GM18868 (cell line): Measurements from ENCODE around the gene VDAC1.
"Not testable (repeated sequence)": the region's sequence is repeated elsewhere in the genome, so short reads cannot be mapped to it uniquely, and the experiment has no call there.

Source experiments
- ATAC-seq: cut with Tn5 transposase; IDR thresholded peaks from one replicate; pipeline ENCODE4 v1.9.1; 2021; ENCODE audit warnings: mild to moderate bottlenecking, moderate library complexity; ENCODE audit not compliant: unreplicated experiment

Gene VDAC1

DNA sequence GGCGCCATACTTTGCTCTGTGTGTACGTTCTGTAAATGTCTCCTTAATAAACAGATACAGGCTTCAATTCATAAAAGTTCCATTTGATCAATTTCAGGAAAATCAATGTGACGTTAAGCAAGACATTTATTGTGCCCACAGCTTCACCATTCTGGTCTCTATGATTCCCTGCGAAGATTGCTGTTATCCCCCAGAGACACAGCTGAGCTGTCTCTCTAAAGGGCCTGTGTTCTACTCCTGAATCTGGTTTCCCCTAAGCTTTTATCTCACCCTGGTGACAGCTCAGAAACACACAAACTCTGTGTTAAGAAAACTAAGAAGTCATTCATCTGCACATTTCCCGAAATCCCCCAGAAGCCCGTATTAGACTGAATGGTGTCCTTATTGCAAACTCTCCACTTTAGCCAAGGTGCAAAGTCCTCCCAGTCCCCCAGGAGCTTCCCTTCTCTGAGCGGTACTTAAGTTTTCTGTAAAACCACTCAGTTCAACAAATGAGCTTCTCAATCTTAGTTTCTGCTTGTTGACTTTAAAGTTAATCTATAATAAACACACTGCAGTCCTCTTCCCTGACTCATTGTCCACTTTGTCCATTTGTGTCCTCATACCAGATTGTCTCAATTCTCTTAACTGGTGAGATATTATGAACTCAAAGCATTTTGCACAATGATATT lies 35.0 kb downstream of the VDAC1 start:
- ATAC-seq = peak; percentile 27

DNA sequence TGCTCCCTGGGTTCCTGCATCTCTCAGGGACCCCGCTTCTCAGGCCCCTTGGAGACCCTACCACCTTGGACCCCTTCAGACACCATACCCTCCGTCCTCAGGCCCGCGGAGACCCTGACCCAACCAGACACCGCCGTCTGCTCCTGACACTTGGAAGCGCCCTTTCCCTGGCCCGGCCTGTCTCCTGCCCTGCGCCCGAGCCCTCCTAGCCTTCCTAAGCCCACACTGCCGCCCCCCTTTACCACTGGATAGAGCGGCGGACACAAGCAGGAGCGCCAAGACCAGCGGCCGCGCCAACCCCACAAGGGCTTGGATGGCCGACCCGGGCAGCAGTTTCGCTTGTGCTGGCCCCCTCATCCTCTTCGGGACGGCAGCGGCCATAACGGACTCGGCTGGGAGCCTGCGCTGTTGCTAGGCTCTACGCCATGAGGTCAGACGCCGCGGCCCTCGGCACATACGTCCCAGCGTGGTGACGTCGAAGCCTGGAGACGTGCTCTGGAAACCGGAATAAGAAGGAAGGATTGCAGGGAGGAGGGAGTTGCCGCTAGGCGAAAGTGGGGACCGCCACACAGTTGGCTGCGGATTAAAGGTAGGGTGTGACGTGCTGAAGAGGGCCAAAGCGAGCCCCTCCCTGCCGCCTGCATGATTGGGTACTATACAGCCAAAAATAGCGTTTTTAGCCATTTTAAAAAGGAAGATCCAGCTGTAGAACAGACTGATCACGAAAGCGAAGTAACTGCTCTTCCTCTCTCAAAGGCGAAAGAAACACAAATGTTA lies 36.4 kb downstream of the VDAC1 start, which contains the start of gene C5orf15:
C5orf15 (minus strand) TSS at position 422 of the 777 bp plus-strand sequence; CDS start at position 381, 41 bp downstream.
- peak; percentile 94 for ATAC-seq

GRCh38 chr5:133967698-133968203 lies 37.0 kb downstream of the VDAC1 start:
- peak; percentile 7 for ATAC-seq

- ATAC-seq = no peak
These were observed 37.7 kb downstream of the VDAC1 start for GRCh38 chr5:133967124-133967523.

GRCh38 chr5:133966090-133966489 lies 38.7 kb downstream of the VDAC1 start:
- ATAC-seq = no peak

- no peak for ATAC-seq
These were observed 41.2 kb downstream of the VDAC1 start for GRCh38 chr5:133963493-133964128.

- ATAC-seq = no peak
These were observed 41.8 kb downstream of the VDAC1 start for GRCh38 chr5:133962801-133963476.

GRCh38 chr5:133962131-133962530 lies 42.6 kb downstream of the VDAC1 start:
- no peak for ATAC-seq

- no peak for ATAC-seq
These were observed 45.1 kb downstream of the VDAC1 start for GRCh38 chr5:133959643-133960042.

- peak; percentile 75 for ATAC-seq
These were observed 47.2 kb downstream of the VDAC1 start for GRCh38 chr5:133957591-133957990.

DNA sequence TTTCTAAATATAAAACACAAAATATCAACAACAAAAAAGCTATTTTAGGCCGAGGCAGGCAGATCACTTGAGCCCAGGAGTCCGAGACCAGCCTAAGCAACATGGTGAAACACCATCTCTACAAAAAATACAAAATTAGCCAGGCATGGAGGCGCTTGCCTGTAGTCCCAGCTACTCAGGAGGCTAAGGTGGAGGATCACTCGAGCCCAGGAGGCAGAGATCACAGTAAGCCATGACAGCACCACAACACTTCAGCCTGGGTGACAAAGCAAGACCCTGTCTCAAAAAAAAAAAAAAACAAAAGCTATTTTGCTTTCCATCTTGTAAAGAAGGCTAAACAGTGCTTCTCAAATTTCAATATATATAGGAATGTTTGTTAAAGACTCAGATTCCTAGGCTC lies 47.7 kb downstream of the VDAC1 start:
- ATAC-seq = peak; percentile 14

- ATAC-seq = not testable (repeated sequence)
These were observed 48.6 kb downstream of the VDAC1 start for GRCh38 chr5:133956196-133956595.

DNA sequence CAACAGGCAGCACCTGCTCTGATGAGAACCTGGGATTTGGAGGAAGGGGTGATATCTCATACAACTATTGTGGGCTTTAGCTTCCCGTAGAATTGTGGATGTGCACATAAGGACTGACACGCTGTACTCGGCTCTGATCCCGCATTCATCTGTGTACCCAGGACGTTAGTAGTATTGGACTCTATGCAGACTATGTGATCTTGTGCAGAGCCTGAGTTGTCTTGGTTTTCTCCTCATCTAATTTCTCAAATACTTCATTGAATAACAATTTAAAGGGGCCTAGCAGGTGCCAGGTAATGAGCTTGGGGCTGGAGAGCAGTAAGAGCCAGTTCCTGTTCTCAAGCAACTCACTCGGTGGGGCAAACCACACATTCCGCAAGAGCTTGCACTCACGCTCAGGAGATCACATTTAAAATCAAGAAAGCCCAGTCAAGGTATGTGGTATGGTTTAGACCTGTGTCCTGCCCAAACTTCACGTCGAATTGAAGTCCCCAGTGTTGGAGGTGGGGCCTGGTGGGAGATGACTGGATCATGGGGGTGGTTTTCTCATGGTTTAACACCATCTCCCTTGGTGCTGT lies 51.1 kb downstream of the VDAC1 start:
- ATAC-seq = no peak

GRCh38 chr5:133952729-133953567 lies 51.8 kb downstream of the VDAC1 start:
- ATAC-seq = no peak

- ATAC-seq = no peak
These were observed 53.8 kb downstream of the VDAC1 start for GRCh38 chr5:133950821-133951612.

DNA sequence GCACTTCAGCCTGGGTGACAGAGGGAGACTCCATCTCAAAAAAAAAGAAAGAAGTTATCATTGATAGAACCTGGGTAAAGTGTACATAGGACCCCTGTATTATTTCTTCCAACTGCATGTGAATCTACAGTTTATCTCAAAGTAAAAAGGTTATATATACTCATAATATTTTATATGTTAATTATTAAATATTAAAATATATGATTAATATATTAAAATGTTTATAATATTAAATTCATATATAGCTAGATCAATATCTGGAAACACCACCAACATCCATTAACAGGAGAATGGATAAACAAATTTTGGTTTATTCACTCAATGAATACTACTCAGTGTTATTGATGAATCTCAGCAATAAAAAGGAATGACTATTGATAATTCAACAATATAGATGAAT lies 56.1 kb downstream of the VDAC1 start:
- no peak for ATAC-seq

DNA sequence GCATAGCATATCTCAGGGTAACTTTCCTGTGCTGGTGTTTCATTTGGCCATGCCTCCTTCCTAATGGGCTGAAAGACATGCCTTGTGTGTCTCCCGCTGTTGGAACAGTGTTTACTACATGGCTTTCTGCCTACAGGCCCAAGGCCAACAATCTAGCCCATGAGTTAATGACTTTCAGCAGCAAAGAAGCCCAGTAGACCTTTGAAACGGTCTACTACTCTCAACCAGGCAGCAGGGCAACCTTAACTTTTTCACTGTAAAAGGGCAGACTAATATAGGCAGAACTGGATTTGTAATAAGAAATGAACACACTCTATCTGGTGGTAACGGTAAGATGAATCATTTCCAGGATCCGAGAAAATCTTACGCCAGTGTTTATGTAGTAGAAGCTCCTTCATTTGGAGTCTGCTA lies 57.3 kb downstream of the VDAC1 start:
- ATAC-seq = no peak

DNA sequence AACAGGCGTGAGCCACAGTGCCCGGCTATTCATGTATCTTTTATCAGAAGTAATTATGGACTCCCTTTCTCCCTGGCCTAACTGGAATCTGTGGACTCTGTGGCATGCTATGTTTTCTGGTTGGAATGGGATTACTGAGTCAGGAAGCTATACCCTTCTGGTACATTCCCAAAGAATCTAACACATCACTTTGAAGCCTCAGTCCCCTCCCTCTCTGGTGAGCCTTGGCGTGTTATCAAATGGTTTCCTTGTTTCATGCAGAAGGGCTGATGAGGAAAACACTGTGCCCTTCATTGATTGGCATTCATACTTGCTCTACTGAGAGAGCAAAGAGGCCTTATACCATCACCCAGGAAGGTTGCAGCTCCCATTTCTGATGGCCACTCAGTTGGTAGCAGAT lies 59.2 kb downstream of the VDAC1 start:
- ATAC-seq = no peak
